ENCODE data around the gene PCDHGB3.
"Not testable (repeated sequence)": the region's sequence is repeated elsewhere in the genome, so short reads cannot be mapped to it uniquely, and the experiment has no call there.

PCDHGB3 gene

GRCh38 chr5:141359790-141360426 is 10.1 kb upstream of the PCDHGB3 start, which contains the start of gene PCDHGB2:
PCDHGB2 (plus strand) TSS chr5:141359994; CDS start chr5:141360136, 142 bp downstream.
- DNase-seq: no peak

- no peak for DNase-seq
These were observed 9.4 kb upstream of the PCDHGB3 start for GRCh38 chr5:141360685-141361084.

GRCh38 chr5:141362719-141363118 is 7.3 kb upstream of the PCDHGB3 start:
- no peak for DNase-seq

- DNase-seq: no peak
These were observed 5.9 kb upstream of the PCDHGB3 start, which contains the start of gene PCDHGA5 for GRCh38 chr5:141363952-141364660. PCDHGA5 (plus strand) TSS chr5:141364162; CDS start chr5:141364331, 169 bp downstream.

GRCh38 chr5:141366016-141366896 is 3.8 kb upstream of the PCDHGB3 start:
- no peak for DNase-seq

- DNase-seq: no peak
These were observed 1.8 kb downstream of the PCDHGB3 start for GRCh38 chr5:141371572-141372475.

GRCh38 chr5:141373673-141374317 is 3.8 kb downstream of the PCDHGB3 start, which contains the start of gene PCDHGA6:
PCDHGA6 (plus strand) TSS chr5:141373891; CDS start chr5:141374084, 193 bp downstream.
- DNase-seq: no peak

GRCh38 chr5:141374627-141375026 is 4.6 kb downstream of the PCDHGB3 start:
- DNase-seq: no peak

GRCh38 chr5:141375444-141376155 is 5.6 kb downstream of the PCDHGB3 start:
- DNase-seq: not testable (repeated sequence)

GRCh38 chr5:141382469-141383294 is 12.6 kb downstream of the PCDHGB3 start, which contains the start of gene PCDHGA7:
PCDHGA7 (plus strand) TSS chr5:141382742; CDS start chr5:141382900, 158 bp downstream.
- no peak for DNase-seq

GRCh38 chr5:141383345-141383744 is 13.3 kb downstream of the PCDHGB3 start:
- no peak for DNase-seq

- DNase-seq: no peak
These were observed 14.6 kb downstream of the PCDHGB3 start for GRCh38 chr5:141384471-141385267.

- not testable (repeated sequence) for DNase-seq
These were observed 17.7 kb downstream of the PCDHGB3 start, which contains the start of gene PCDHGB4 for GRCh38 chr5:141387557-141388311. PCDHGB4 (plus strand) TSS chr5:141387698; CDS start chr5:141387885, 187 bp downstream.

- no peak for DNase-seq
These were observed 18.6 kb downstream of the PCDHGB3 start for GRCh38 chr5:141388661-141389060.

- DNase-seq: no peak
These were observed 19.4 kb downstream of the PCDHGB3 start for GRCh38 chr5:141389153-141390042.

GRCh38 chr5:141392429-141393198 is 22.6 kb downstream of the PCDHGB3 start, which contains the start of gene PCDHGA8:
PCDHGA8 (plus strand) TSS chr5:141392633; CDS start chr5:141392814, 181 bp downstream.
- DNase-seq: no peak

Measured in DMS 273 treated with DMSO at 0.1 percent for 48 hours (cell line).